ENCODE measurements around the gene CTNNA1. TPM values are rescaled to one million over a fixed set of nuclear protein-coding genes. Genes with fewer than 3 reads are reported as not detected.

Gene CTNNA1
- total RNA-seq, 4 donors from 2014 or later = 140 to 752 (median 389) TPM

GRCh38 chr5:138706655-138707480 is 46.4 kb upstream of the CTNNA1 start:
- DNase-seq = no peak
- intact Hi-C loops (cut with DNase I; ENCODE audit: low total_unique reads) = no loop called here
- H3K27ac ChIP-seq = no peak overlapping the region

DNA sequence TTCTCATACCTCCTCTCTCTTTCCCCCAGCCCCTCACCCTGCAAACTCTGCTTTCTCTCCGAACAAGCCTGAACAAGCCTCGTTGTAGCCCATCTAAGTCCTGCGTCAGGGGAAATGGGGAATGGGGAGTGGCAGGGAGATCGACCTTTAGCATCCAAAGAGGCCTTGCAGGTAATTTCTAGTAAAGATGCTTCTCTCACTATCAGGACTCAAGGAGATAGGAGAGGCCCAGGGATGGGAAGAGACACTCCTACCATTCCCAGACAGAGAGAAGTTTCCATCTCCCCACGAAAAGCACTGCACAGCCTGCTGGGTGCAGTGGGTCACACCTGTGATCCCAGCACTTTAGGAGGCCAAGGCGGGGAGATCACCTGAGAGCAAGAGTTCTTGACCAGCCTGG is 44.4 kb upstream of the CTNNA1 start:
- DNase-seq = no peak
- Histone ChIP-seq H3K27me3 (no peaks in the 10 kb centered on the region), H3K4me1 (no peaks in the 10 kb centered on the region), H3K9me3 (no peaks in the 10 kb centered on the region), H3K36me3 (no peaks in the 10 kb centered on the region), H3K27ac (no peak overlapping the region), H3K4me3 (no peak overlapping the region)
- no peak for TF ChIP-seq POLR2A (IDR thresholded peaks at IDR 0.05)
- TF ChIP-seq, protein P1, sequence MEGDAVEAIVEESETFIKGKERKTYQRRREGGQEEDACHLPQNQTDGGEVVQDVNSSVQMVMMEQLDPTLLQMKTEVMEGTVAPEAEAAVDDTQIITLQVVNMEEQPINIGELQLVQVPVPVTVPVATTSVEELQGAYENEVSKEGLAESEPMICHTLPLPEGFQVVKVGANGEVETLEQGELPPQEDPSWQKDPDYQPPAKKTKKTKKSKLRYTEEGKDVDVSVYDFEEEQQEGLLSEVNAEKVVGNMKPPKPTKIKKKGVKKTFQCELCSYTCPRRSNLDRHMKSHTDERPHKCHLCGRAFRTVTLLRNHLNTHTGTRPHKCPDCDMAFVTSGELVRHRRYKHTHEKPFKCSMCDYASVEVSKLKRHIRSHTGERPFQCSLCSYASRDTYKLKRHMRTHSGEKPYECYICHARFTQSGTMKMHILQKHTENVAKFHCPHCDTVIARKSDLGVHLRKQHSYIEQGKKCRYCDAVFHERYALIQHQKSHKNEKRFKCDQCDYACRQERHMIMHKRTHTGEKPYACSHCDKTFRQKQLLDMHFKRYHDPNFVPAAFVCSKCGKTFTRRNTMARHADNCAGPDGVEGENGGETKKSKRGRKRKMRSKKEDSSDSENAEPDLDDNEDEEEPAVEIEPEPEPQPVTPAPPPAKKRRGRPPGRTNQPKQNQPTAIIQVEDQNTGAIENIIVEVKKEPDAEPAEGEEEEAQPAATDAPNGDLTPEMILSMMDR (IDR thresholded peaks at IDR 0.05) = no peak
- intact Hi-C loops (cut with DNase I; ENCODE audit: low total_unique reads) = no loop called here

More at GRCh38 chr5:138706655-138707480, 46.4 kb upstream of the CTNNA1 start:
- H3K4me3 ChIP-seq = no peak overlapping the region
- no peaks in the 10 kb centered on the region for H3K27me3 ChIP-seq
- TF ChIP-seq POLR2A (IDR thresholded peaks at IDR 0.05) = no peak
- TF ChIP-seq, protein P1 (IDR thresholded peaks at IDR 0.05) = no peak
- no peaks in the 10 kb centered on the region for H3K9me3 ChIP-seq
- no peaks in the 10 kb centered on the region for H3K36me3 ChIP-seq
- no peaks in the 10 kb centered on the region for H3K4me1 ChIP-seq

- Histone ChIP-seq H3K27ac (no peak overlapping the region), H3K27me3 (no peaks in the 10 kb centered on the region), H3K9me3 (no peaks in the 10 kb centered on the region), H3K4me3 (no peak overlapping the region), H3K36me3 (no peaks in the 10 kb centered on the region), H3K4me1 (no peaks in the 10 kb centered on the region)
- TF ChIP-seq POLR2A (IDR thresholded peaks at IDR 0.05) = no peak
- TF ChIP-seq, protein P1 (IDR thresholded peaks at IDR 0.05) = no peak
- intact Hi-C loops (cut with DNase I; ENCODE audit: low total_unique reads) = no loop called here
- no peak for DNase-seq
Measured at GRCh38 chr5:138709202-138709601, 44.0 kb upstream of the CTNNA1 start.

DNA sequence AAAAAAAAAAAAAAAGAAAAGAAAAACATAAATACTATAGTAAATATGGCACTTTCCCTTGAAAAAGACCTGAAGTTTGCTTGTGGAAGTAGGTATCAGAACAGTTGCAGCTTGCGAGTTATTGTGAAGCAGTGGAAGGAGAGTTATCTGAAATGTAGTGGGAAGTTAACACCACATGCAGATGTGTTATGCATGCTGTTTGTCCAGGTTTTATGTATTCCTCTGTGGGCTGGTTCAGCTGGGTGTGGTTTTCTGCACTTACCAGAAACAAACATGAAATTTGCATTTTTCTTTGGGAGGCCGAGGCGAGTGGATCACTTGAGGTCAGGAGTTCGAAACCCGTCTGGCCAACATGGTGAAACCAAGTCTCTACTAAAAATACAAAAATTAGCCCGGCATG is 42.1 kb upstream of the CTNNA1 start:
- Histone ChIP-seq H3K27ac (no peak overlapping the region), H3K9me3 (no peaks in the 10 kb centered on the region), H3K4me3 (no peak overlapping the region), H3K4me1 (no peaks in the 10 kb centered on the region), H3K27me3 (no peaks in the 10 kb centered on the region), H3K36me3 (no peaks in the 10 kb centered on the region)
- no peak for DNase-seq
- no peak for TF ChIP-seq POLR2A (IDR thresholded peaks at IDR 0.05)
- TF ChIP-seq, protein P1 (IDR thresholded peaks at IDR 0.05) = no peak
- intact Hi-C loops (cut with DNase I; ENCODE audit: low total_unique reads) = no loop called here

- DNase-seq = no peak
- H3K27ac ChIP-seq = no peak overlapping the region
- TF ChIP-seq, protein P1 (IDR thresholded peaks at IDR 0.05) = no peak
- TF ChIP-seq POLR2A (IDR thresholded peaks at IDR 0.05) = no peak
- intact Hi-C loops (cut with DNase I; ENCODE audit: low total_unique reads) = no loop called here
- H3K27me3 ChIP-seq = no peaks in the 10 kb centered on the region
- H3K36me3 ChIP-seq = no peaks in the 10 kb centered on the region
- H3K4me3 ChIP-seq = no peak overlapping the region
- no peaks in the 10 kb centered on the region for H3K4me1 ChIP-seq
- H3K9me3 ChIP-seq = no peaks in the 10 kb centered on the region
Measured at GRCh38 chr5:138711811-138712210, 41.4 kb upstream of the CTNNA1 start.
